Suprapubic skin (tissue), 4 donors: Measurements from ENCODE around the gene SLC6A4. TPM values are rescaled to one million over a fixed set of nuclear protein-coding genes. Genes with fewer than 3 reads are reported as not detected.
"Not testable (repeated sequence)": the region's sequence is repeated elsewhere in the genome, so short reads cannot be mapped to it uniquely, and the experiment has no call there.

Source experiments
- DNase-seq, 2 donors: peaks; one replicate each; pipeline ENCODE4 v3.0.0-alpha.2; 2019; ENCODE audit warnings: low spot score in 2 of 2
- H3K27ac ChIP-seq: fragments of 200-600 bp; sonication (generic); one replicate; pipeline ENCODE4 v1.5.1; 2019
- H3K27me3 ChIP-seq: fragments of 200-600 bp; sonication (generic); one replicate; pipeline ENCODE4 v1.5.1; 2019
- H3K36me3 ChIP-seq: fragments of 200-600 bp; sonication (generic); one replicate; pipeline ENCODE4 v1.5.1; 2019
- H3K4me1 ChIP-seq: fragments of 200-600 bp; sonication (generic); one replicate; pipeline ENCODE4 v1.5.1; 2019
- H3K4me3 ChIP-seq: fragments of 200-600 bp; sonication (generic); one replicate; pipeline ENCODE4 v1.5.1; 2019; ENCODE audit warnings: mild to moderate bottlenecking
- H3K9me3 ChIP-seq: fragments of 200-600 bp; sonication (generic); one replicate; pipeline ENCODE4 v1.5.1; 2019
- CTCF ChIP-seq, 2 donors: fragments of 200-600 bp in 1 of 2; fragments of 450-650 bp in 1 of 2; sonication (generic) in 1 of 2; IDR thresholded peaks; one replicate each; pipeline ENCODE4 v1.5.1; 2016 to 2019; ENCODE audit warnings: antibody characterized with exemption in 2 of 2, mild to moderate bottlenecking in 1 of 2, moderate library complexity in 1 of 2
- EP300 ChIP-seq: sonication (generic); formaldehyde crosslinking; IDR thresholded peaks from one replicate; pipeline ENCODE4 v1.6.1; 2017; ENCODE audit warnings: antibody characterized with exemption
- POLR2A ChIP-seq, 2 donors: fragments of 450-650 bp; IDR thresholded peaks; one replicate each; pipeline ENCODE4 v1.6.1; 2017; ENCODE audit warnings: antibody characterized with exemption in 2 of 2, mild to moderate bottlenecking in 2 of 2, moderate library complexity in 2 of 2
- POLR2AphosphoS5 ChIP-seq, 3 donors: sonication (generic); formaldehyde crosslinking; IDR thresholded peaks; one replicate each; pipeline ENCODE4 v1.6.1; 2017; ENCODE audit warnings: antibody characterized with exemption in 3 of 3
- WGBS: methylation state at CpG from one replicate; pipeline ENCODE4 v1.1.5; 2018; 5-methylcytosine and 5-hydroxymethylcytosine counted together
- total RNA-seq, 4 donors: library from RNA; depleted of rRNA; stranded (reverse); fragments of >200 nt; gene quantifications; one replicate each; pipeline ENCODE4 v1.1.0, GENCODE V29; 2016

Gene SLC6A4
- total RNA-seq, 4 donors from 2014 or later, result 0.42 to 1.6 (median 0.69) TPM

- WGBS, result 75% methylated on average over 1 of the region's 1 CpG
- no peak overlapping the region for H3K27ac ChIP-seq
- TF ChIP-seq EP300 (no peak), CTCF (IDR thresholded peaks at IDR 0.05) (no peak), POLR2A (IDR thresholded peaks at IDR 0.05) (no peak), POLR2AphosphoS5 (IDR thresholded peaks at IDR 0.05) (no peak)
- H3K9me3 ChIP-seq, result no peaks in the 10 kb centered on the region
- no peak overlapping the region for H3K4me3 ChIP-seq
- H3K27me3 ChIP-seq, result no peaks in the 10 kb centered on the region
- no peaks in the 10 kb centered on the region for H3K36me3 ChIP-seq
- no peak for DNase-seq
- peaks cover 9% of the 10 kb centered on the region for H3K4me1 ChIP-seq
These were observed 87.1 kb downstream of the SLC6A4 start for GRCh38 chr17:30148376-30148775.

- 77% methylated on average over 6 of the region's 6 CpGs for WGBS
- not testable (repeated sequence) for H3K36me3 ChIP-seq, H3K27me3 ChIP-seq, H3K4me3 ChIP-seq, H3K4me1 ChIP-seq, H3K27ac ChIP-seq, DNase-seq, H3K9me3 ChIP-seq
These were observed 87.6 kb downstream of the SLC6A4 start for GRCh38 chr17:30147860-30148259.

Other genes starting within 250 kb of the SLC6A4 start
- gene NSRP1, start 118.9 kb downstream of the SLC6A4 start, total RNA-seq, result 10 to 100 TPM; 18.7 to 33.5 (median 22.8) TPM
- 100 to 1,000 TPM; 140 to 188 (median 176) TPM for gene BLMH, start 56.2 kb upstream of the SLC6A4 start, total RNA-seq
- under 1 TPM in 1 of 4 donors, not detected in 3; 0.45 TPM for gene TMIGD1, start 98.4 kb upstream of the SLC6A4 start, total RNA-seq
- gene CPD, start 143.2 kb upstream of the SLC6A4 start, total RNA-seq, result 10 to 100 TPM; 38.9 to 60.5 (median 49.4) TPM
- gene GOSR1, start 241.7 kb upstream of the SLC6A4 start, total RNA-seq, result 10 to 100 TPM; 24.0 to 54.2 (median 47.6) TPM